EH (cell line): ENCODE measurements around the gene CCDC60.

ENCODE experiments used
- DNase-seq: peaks from one replicate; pipeline ENCODE4 v3.0.0-alpha.2; 2015; ENCODE audit warnings: low read depth

Gene CCDC60

DNA sequence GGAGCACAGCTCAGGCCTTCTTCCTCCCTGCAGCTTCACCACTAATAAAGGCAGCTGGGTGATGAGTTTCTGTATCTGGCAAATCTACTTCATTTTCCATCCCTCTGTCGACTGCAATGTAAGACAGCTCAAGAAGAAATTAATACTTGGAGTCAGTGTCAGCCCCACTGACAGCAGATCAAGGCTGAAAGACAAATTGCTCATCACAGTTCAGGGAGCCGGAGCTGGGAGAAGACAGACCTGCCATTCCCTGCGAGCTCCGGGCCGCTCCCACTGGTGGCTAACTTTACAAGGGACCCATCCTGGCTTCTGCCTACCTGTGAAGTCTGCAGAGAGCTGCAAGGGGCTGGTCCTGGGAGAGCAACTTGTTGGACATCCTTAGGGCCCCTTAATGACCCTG lies 49.8 kb downstream of the CCDC60 start:
- DNase-seq = no peak

- DNase-seq = no peak
Observed at GRCh38 chr12:119385659-119386058, 51.1 kb downstream of the CCDC60 start.

GRCh38 chr12:119389687-119390086 lies 55.2 kb downstream of the CCDC60 start:
- DNase-seq = no peak

DNA sequence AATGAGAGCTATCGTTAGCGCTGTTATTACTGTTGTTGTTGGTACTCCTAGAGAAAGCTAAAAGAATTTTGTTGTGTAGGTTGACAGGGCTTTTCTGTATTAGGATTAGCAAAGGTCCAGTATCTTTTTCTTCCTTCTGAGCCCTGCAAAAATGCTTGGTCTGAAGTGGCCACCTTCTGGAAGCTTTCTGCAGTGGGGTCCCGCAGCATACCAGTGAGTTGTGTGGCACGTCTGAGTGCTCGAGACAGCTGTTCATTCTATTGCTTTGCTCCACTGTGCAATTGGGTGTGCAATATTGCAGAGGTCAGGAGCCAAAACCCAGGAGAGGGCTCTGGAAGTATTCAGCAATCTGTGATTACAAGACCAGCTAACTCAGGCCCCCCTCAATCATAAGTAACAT lies 57.1 kb downstream of the CCDC60 start:
- DNase-seq = no peak

DNA sequence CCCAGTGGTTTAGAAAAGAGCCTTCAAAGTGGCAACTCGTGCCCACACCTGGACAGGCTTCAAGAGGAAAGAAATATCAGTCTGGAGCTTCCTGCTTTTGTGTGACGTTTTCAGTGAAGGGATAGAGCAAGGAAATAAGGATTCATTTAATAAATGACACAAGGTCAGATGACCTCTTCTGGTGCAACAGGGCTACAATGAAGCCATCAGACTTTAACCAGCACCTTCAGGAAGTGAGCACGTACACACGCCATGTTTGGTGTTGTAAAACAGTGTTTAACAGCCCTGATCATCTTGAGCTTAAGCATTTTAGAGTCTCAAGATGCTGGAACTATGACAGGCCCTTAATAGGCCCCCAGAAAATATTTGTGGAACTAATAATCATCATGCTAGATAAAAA lies 59.1 kb downstream of the CCDC60 start:
- DNase-seq = no peak

- no peak for DNase-seq
Observed at GRCh38 chr12:119397540-119397939, 63.0 kb downstream of the CCDC60 start.

DNA sequence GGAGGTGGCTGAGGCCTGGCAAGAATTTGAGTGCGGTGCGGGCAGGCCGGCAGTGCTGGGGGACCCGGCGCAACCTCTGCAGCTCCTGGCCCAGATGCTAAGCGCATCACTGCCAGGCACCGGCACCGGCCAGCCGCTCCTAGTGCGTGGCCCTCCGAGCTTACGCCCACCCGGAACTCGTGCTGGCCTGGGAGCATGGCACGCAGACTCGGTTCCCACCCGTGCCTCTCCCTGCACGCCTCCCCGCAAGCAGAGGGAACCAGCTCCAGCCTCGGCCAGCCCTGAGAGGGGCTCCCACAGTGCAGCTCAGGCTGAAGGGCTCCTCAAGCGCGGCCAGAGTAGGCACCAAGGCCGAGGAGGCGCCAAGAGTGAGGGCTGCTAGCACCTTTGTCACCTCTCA lies 63.7 kb downstream of the CCDC60 start:
- DNase-seq = no peak

DNA sequence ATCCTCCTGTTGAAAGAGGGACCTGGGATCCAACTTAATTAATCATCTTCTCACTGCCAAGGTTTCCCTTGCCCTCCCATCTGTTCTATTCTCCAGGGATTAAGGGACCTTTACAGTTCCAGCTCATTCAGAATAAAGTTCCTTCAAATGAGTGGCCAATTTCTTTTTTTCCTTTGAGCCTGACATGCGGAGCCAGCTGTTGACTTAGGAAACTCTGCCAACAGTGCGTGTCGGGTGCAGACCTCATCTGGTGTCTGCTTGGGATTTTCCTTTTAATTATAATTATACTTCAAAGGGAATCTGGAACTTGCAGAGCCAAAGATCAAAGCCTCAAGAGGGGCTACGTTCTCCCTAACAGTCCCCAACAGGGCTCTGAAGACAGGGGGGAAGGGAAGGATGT lies 64.8 kb downstream of the CCDC60 start:
- no peak for DNase-seq

GRCh38 chr12:119406308-119406707 lies 71.8 kb downstream of the CCDC60 start:
- DNase-seq = no peak

DNA sequence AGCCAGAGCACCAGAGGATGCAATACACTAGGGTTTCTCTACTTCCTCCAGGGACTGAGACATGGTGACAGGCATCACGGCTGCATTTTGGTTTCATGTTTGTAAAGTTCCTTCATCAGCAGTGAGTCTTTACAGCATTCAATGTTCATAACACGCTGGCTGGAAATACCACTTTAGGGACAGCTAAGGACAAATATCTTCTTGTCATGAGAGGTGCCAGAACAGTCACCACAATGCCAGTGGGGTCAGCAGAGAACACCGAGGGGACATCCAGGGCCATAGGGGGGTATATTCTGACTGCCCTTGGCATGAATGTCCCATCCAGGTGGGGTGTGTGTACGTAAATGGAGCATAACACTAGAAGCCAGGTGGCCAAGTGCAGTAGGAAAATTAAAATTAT lies 72.3 kb downstream of the CCDC60 start:
- no peak for DNase-seq

- no peak for DNase-seq
Observed at GRCh38 chr12:119409043-119409442, 74.5 kb downstream of the CCDC60 start.

DNA sequence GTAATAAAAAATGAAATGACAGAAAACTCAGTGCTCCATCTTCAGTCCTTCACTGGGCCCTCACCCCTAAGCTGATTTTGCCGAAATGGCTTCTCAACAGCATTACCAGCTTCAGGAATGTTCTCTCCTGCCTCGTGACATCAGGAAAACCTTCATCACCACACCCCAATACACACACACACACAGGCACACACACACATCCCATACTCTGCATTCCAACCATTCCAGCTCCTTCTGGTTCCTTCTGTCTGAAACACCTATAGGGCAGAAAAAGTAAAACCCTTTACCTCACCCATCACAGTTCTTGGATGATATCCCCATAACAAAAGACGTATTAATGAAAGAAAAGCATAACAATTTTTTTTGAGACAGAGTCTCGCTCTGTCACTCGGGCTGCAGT lies 75.9 kb downstream of the CCDC60 start:
- no peak for DNase-seq

DNA sequence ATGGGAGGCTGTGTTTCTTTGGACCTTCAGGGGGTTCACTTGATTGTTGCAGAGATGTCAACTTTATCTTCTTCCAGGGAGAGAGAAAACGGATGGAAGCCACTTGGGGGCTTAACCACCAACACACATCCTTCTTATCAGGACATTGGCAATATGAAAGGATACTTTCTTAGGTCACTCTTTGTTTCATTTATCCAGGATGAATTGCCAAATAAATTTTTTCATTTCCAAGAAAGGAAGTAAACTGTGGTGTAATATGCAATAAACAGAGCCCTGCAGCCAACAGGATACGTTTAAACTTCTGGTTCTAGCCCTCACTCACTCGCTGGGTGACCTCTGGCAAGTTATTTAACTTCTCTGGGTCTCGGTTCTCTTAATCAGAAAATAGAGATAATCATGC lies 77.8 kb downstream of the CCDC60 start:
- no peak for DNase-seq

GRCh38 chr12:119412811-119413794 lies 78.6 kb downstream of the CCDC60 start:
- DNase-seq = peak; percentile 52

GRCh38 chr12:119415714-119416113 lies 81.2 kb downstream of the CCDC60 start:
- no peak for DNase-seq

GRCh38 chr12:119417440-119417839 lies 82.9 kb downstream of the CCDC60 start:
- DNase-seq = no peak

DNA sequence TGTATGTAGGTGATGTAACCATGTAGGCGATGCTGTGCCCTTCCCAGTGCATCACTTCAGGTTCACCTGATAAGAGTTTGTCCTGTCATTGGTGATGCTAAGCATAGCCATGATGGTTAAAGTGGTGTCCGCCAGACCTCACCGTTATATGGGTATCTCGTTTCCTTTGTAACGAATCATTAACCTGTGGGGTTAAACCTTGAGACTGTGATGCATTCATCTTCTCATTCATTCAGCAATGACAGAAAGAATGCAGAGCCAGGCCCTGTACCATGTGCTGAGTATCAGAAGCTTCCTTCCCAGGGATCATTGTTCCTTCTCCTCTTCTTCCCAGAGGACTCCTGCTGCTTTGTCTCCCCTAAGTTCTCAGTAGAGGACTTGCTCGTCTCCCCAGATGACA lies 84.9 kb downstream of the CCDC60 start:
- DNase-seq = no peak

GRCh38 chr12:119423285-119423684 lies 88.8 kb downstream of the CCDC60 start:
- no peak for DNase-seq

DNA sequence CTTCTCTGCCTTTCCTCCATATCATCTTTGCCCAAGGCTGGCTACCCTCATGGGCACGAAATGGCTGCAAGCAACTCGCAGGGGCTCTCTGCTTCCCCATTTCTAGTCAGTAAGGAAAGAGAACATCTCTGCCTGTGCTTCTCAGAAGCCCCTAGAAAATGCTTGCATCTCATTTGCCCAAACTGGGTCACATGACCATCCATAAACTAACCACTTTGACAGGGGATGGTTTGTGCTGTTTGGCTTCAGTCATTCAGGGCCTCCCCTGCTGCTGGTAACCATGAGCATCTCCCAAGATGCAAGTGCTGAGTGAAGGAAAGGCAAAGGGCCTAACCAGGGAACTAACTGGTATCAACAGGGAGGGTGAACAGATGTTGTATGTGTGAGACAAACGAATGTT lies 91.1 kb downstream of the CCDC60 start:
- DNase-seq = no peak

DNA sequence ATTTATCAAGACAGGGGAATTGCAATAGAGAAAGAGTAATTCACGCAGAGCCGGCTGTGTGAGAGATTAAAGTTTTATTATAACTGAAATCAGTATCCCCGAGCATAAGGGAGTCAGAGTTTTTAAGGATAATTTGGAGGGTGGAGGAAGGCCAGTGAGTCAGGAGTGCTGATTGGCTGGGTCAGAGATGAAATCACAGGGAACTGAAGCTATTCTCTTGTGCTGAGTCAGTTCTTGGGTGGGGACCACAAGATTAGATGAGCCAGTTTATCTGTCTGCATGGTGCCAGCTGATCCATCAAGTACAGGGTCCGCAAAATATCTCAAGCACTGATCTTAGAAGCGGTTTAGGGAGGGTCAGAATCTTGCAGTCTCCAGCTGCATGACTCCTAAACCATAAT lies 96.6 kb downstream of the CCDC60 start:
- no peak for DNase-seq

DNA sequence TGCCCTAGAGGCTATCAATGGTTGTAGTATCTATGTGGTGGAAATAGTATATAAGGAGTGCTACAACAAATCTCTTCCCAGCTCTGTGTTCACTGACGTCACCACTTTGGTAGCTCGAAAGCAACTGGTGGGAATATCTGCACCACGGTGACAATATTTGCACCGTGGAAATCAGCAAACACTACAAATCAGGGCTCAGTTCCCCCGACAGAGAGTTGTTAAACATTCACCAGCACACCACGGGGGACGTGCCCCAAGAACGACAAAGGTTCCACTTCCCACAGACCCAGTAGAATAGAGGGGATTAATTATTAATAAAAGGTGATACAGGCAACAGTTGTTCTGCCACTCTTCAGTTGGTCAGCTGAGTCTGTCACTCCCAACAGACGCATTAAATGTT lies 98.4 kb downstream of the CCDC60 start:
- DNase-seq = no peak

DNA sequence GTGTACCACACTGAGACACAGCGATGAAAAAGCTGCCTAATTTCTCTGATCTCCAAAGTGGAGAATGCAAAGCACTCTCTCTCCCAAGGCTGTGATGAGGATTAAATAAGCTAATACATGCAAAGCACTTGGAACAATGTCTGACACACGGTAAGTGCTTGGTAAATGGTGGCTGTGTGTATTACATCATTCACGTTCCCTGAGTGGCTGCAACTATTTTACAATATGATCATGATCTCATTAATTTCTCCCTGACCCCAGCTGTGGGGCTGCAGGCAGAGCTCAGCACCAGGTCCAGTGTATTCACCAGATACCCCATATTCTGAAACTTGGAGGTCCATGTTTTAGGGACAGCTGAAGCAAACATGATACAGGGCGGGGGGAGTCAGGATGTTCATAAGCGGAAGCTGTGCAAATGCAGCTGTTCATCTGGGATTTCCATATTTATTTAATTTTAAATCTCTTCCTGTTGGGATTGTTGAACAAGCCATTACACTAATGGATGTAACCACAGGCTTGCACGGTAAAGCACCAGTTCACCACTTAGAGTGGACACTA lies 106.4 kb downstream of the CCDC60 start:
- no peak for DNase-seq

DNA sequence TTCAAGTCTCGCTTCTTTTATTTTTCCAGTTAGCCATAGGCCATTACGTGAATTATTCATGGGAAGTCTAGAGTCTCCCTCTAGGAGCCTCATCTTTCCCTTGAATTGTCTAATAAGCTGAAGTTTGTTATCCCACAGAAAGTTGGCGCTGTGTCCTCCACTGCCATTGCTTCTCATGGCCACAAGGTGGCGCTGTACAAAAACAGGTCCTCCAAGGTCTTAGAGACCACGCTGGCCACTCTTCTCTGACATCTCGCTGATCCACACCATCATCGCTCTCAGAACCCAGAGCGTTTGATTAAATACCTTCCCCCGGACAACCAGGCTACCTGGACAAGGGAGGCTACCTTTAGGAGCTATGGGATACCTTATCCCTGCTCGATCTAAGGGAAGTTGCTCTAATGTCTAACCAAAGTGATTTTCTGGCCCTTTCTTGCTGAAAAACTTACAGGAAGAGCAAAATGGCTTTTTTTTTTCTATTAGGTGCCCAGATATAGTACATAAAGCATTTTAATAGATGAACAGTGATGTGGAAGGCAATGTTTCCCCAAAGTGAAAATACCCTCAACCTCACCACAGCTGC lies 110.0 kb downstream of the CCDC60 start:
- peak; percentile 1 for DNase-seq
